RPMI7951 (cell line): Measurements from ENCODE around the gene WDR82. TPM values are rescaled to one million over a fixed set of nuclear protein-coding genes. Genes with fewer than 3 reads are reported as not detected.

ENCODE experiments used
- DNase-seq: peaks from one replicate; pipeline ENCODE4 v3.0.0-alpha.2; 2012; ENCODE audit warnings: low read depth
- total RNA-seq: library from RNA; depleted of rRNA; stranded (reverse); fragments of >200 nt; shearing (Covaris generic); gene quantifications from 2 replicates; pipeline ENCODE4 v1.2.3, GENCODE V29; 2014

Gene WDR82
- total RNA-seq, 1 experiment from 2014 or later, result 53.0 TPM

GRCh38 chr3:52225452-52226228, 52.8 kb downstream of the WDR82 start, which contains the start of gene TLR9:
TLR9 (minus strand) TSS chr3:52225645; CDS start chr3:52225529, 116 bp downstream.
- no peak for DNase-seq

DNA sequence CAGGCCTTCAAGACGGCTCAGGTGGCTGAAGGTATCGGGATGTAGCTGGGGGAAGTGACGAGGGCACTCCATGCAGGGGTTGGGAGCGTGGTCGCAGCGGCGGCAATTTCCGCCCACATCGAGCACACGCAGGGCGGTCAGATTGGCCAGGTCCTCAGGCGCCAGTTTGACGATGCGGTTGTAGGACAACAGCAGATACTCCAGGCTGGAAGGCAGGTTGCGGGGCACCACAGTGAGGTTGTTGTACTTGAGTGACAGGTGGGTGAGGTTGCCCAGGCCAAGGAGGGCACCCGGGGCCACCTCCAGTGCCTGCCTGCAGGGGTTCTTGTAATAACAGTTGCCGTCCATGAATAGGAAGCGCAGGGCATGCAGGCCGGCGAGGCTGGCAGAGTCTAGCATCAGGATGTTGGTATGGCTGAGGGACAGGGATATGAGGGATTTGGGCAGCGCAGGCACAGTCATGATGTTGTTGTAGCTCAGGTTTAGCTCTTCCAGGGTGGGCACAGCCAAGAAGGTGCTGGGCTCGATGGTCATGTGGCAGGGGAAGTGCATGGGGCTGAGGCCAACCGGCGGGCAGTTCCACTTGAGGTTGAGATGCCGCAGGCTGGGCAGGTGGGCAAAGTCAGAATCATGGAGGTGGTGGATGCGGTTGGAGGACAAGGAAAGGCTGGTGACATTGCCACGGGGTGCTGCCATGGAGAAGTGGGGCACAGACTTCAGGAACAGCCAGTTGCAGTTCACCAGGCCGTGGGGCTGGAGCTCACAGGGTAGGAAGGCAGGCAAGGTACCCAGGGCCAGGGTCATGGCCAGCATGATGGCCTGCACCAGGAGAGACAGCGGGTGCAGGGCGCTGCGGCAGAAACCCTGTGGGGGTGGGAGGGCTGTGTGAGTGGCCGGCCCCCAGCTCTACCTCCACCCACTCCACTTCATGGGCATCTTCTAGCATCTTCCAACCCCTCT, 54.7 kb downstream of the WDR82 start:
- DNase-seq, result no peak

DNA sequence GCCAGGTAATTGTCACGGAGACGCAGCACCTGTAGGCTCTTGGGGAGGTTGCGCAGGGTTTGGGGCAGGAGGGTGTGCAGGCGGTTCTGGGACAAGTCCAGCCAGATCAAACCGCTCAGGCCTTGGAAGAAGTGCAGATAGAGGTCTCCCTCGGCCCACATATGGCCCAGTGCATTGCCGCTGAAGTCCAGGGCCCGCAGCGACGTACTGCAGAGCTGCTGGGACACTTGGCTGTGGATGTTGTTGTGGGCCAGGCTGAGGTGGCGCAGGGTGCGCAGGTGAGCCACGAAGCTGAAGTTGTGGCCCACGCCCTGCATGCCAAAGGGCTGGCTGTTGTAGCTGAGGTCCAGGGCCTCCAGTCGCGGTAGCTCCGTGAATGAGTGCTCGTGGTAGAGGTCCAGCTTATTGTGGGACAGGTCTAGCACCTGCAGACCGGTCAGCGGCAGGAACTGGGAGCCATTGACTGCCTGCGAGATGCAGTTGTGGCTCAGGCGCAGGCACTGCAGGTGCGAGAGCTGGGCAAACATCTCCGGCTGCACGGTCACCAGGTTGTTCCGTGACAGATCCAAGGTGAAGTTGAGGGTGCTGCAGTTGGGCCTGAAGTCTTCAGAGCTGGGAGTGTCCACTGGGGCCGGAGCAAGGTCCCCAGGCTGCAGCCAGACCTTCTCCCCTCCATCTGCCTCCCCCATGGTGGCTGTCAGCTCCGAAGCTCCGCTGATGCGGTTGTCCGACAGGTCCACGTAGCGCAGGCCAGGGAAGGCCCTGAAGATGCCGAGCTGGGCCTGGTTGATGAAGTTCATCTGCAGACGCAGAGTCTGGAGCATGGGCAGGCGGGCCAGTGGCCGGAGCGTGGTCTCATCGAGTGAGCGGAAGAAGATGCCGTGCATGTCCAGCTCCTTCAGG, 55.9 kb downstream of the WDR82 start:
- no peak for DNase-seq

GRCh38 chr3:52221563-52222318, 56.7 kb downstream of the WDR82 start:
- DNase-seq, result no peak

DNA sequence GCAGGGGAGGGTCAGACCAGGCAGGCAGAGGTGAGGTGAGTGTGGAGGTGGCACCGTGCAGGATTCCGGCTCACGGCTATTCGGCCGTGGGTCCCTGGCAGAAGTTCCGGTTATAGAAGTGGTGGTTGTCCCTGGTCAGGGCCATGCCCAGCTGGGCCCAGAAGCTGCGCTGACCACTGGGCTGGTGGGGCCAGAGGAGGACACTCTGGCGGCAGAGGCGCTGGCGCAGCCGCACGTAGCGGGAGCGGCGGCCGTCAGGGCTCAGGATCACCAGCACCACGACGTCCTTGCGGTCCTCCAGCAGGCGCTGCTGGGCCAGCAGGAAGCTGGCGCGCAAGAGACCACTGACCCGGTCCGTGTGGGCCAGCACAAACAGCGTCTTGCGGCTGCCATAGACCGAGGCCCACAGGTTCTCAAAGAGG, 57.3 kb downstream of the WDR82 start:
- DNase-seq, result no peak

DNA sequence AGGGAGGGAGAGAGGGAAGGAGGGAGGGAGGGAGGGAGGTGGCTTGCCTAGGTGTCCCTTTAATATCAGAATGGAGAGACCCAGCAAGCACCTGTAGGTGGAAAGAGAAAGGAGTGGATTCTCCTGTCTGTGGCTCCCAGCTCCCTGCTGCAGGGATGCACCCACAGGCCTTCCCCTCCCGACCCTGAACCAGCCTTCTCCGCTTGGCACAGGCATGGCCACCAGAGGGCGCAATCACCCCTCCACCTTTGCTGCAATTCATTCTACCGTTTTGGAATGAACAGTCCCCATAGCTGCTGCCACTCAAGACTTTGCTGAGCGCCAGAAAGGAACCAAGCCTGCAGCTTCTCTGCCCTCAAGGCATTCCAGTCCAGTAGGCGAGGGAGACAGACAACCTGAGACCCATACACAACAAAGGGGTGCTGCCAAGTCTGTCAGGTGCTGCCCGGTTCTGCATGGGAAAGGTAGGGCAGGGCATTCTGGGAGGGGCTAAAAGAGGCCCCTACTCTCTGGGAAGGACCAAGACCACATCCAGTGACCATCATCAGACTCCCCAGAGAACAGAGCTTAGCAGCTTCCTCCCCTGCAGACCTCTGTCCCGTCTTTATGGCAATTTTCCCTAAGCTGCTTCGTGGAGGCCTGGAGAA, 57.9 kb downstream of the WDR82 start:
- peak; percentile 74 for DNase-seq

- DNase-seq, result no peak
These were observed 59.4 kb downstream of the WDR82 start for GRCh38 chr3:52218937-52219650.

DNA sequence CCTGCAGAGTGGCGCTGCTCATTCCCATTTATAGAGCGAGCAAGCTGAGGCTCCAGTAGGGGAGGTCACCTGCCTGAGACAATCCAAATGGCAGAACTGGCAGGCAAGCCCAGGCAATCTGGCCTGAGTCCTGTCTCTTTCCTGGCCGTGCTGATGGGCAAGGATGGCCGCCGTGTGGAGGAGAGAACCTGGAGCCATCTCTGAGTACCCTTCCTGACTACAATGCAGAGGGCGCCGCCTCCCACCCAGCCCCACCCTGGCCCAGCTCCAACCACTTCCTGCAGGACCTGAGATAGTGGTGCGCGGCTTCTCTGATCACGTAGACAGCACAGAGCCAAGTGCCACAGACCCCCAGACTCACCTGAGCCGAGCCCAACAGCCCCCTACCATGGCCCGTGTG, 60.0 kb downstream of the WDR82 start:
- no peak for DNase-seq

DNA sequence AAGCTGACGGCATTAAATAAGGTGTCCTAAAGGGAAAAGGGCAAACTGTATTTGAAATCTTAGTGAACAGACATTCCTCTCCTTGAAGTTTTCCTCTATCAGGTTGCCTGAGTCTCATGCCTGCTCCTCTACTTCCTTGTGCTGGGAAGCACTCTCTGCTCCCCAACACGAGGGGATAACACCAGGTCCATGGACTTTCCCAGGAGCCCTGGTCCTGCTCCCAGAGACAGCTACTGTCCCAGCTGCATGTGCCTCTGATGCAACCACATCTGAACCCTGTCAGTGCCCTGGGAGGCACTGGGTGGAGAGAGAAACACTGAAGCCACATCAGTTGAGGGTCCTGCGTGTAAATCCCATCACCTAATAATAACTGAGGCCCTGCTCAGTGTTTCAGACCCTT, 60.4 kb downstream of the WDR82 start:
- no peak for DNase-seq

DNA sequence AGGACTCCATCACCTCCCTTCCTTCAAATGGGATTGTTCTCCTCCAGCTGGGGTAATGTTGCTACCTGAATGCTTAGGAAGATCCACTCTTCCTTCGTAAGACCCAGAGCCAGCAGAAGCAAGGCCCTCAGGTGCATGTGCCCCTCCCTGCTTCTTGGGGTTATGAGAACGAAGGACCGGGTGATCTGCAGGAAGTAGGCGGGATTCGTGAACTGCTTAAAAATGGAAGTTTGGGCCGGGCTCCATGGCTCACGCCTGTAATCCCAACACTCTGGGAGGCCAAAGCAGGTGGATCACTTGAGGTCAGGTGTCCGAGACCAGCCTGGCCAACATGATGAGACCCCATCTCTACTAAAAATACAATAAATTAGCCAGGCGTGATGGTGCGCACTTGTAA, 61.0 kb downstream of the WDR82 start:
- DNase-seq, result no peak

DNA sequence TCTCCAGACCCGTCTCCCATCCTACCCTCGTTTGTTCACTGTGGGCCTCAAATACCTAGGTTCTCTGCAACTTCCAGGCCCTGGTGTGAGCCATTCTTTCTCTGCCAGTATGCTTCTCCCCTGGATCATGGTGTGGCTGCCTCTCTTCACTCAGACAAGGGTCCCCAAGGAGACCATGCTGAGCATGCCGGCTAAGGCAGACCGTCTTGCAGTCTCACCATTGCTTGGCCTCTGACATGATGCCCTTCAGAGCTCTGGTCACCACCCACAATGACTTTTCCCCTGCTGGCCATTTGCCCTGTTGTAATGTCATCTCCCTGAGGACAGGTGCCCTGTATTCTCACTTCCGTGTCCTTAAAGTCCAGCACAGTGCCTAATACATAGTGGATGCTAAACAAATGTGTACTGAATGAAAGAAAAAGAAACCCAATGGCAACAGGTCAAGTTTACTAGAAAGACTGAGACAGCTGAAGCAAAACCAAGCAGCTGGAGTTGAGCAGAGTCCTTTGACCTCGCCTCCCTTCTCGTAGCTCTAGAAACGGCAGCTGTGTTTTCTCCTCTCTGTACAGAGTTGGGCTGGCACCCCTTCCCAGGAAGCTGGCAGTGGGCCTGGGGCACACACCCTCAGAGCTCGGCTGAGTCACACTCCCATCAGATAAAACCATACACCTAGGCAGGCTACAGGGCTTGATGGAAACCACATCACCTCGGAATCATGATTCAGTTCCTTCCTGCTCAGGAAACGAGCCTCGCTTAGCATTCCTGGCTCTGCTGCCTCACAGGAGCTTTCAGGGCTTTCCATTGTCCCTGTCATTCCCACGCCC, 61.7 kb downstream of the WDR82 start:
- DNase-seq, result peak; percentile 97

GRCh38 chr3:52215351-52215750, 63.1 kb downstream of the WDR82 start:
- no peak for DNase-seq

DNA sequence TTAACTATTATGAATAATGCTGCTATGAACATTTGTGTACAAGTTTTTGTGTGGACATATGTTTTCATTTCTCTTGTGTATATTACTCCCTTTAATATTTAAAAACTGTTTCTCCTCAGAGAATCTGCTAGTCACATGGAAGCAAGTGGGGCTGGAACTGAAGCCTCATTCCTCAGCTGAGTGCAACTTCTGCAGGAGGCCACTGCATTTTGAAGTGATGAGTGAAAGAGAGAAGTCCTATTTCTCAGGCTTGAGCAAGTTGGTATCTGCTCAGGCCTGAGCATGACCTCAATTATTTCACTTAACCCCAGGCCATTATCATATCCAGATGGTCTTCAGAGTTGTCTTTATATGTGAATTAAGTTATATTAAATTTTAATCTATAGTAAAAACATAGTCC, 64.5 kb downstream of the WDR82 start:
- no peak for DNase-seq

DNA sequence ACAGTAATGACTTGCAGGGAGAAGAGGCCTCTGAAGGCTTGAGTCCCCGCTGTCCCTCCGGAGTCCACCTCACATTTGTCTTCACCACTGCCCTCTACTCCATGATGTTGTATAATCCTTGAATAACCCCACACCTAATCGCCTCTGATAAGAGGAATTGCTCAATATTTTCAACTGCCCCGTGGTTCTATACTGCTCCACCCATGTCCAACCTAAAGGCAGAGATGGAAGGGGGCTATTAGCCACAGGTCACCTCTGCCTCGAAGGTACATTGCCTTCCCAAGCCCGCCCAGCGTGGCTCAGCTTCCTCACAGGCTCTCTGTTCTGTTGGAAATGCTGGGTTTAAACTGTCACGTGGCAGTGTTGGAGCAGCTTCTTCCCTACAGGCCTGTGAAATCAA, 65.4 kb downstream of the WDR82 start:
- no peak for DNase-seq

DNA sequence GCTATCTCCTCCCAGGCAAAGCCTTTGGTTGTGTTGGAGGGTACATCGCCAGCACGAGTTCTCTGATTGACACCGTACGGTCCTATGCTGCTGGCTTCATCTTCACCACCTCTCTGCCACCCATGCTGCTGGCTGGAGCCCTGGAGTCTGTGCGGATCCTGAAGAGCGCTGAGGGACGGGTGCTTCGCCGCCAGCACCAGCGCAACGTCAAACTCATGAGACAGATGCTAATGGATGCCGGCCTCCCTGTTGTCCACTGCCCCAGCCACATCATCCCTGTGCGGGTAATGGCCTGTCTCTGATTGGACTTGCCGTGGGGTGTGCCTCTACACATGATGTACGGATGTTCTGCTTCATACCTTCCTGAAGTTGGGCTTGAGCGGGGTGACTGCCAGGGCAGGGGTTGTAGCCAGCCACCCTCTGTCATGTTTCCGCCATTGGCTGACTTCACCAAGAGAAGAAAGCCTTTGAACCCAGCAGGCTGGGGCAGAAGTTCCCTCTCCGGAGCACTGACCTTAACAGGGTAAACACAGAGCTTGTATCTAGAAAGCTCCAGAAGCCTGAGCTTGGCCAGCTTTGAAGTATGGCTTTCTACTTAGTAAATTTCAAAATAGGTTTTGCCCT, 67.1 kb downstream of the WDR82 start:
- DNase-seq, result no peak

GRCh38 chr3:52210550-52211046, 67.9 kb downstream of the WDR82 start:
- DNase-seq, result no peak

- DNase-seq, result no peak
These were observed 68.4 kb downstream of the WDR82 start for GRCh38 chr3:52210037-52210436.

DNA sequence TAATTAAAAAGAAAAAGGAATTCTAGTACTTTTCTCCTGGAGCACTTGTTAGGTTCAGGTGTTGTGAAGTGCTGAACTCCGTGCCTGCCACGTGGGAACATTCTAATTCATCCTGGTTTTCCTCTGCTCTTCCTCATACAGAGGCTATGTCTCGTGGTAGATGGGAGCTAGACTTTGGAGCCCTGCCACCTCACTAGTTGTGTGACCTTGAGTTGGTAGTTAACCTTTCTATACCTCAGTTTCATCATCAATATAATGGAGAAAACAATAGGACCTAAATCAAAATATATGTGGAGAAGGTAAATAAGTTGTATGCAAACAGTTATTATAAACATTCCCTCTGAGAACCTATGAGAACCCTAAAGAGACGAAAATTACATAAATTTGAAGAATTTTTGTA, 69.9 kb downstream of the WDR82 start:
- DNase-seq, result no peak
